Kidney epithelial cell (primary cell): Measurements from ENCODE around the gene SCAF8. TPM values are rescaled to one million over a fixed set of nuclear protein-coding genes. Genes with fewer than 3 reads are reported as not detected.

Source experiments
- DNase-seq: peaks from one replicate; pipeline ENCODE4 v3.0.0-alpha.2; 2010; ENCODE audit warnings: low read depth
- H3K27me3 ChIP-seq: 2 replicates; pipeline ENCODE4 v1.6.0; 2011; ENCODE audit warnings: low read length; ENCODE audit not compliant: control insufficient read depth, insufficient read depth
- H3K36me3 ChIP-seq: 2 replicates; pipeline ENCODE4 v1.5.1; 2011; ENCODE audit warnings: low read length; ENCODE audit not compliant: control insufficient read depth, insufficient read depth
- H3K4me3 ChIP-seq: 2 replicates; pipeline ENCODE4 v1.5.1; 2011; ENCODE audit warnings: low read depth, mild to moderate bottlenecking, control low read depth, low read length
- CTCF ChIP-seq: IDR thresholded peaks from 2 replicates; pipeline ENCODE4 v1.5.1; 2011; ENCODE audit warnings: mild to moderate bottlenecking, moderate library complexity, low read length, control low read depth, inconsistent platforms; ENCODE audit not compliant: insufficient read depth, poor library complexity, severe bottlenecking
- total RNA-seq: library from RNA; depleted of rRNA; stranded (reverse); fragments of >200 nt; gene quantifications from 2 replicates; pipeline ENCODE4 v1.2.3, GENCODE V29; 2015

The SCAF8 gene
- total RNA-seq, 1 donor from 2014 or later = 40.9 TPM

- H3K4me3 ChIP-seq = no peak overlapping the region
- H3K36me3 ChIP-seq = peaks cover 1% of the 10 kb centered on the region
- no peak for DNase-seq
- TF ChIP-seq CTCF = no peak
- H3K27me3 ChIP-seq = no peaks in the 10 kb centered on the region
Measured at GRCh38 chr6:154857529-154857928, 124.3 kb downstream of the SCAF8 start.

DNA sequence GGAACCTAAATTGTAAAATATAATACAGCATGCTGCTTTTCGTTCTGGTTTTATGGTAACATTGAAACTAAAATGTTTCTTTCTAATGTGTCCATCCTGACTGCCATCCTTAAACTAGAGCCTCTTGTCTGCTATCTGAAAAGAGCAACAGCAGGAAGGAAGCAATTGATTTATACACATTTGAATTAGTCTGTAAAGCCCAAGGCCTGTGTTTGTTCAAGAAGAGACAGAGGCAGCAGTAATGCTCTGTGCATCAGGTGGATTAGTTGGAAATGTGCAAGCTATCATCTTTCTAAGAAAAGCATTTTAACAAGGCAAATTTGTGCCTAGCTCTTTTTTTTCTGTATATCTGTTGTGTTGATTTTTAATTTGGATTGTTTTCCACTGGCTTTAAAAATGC lies 128.6 kb downstream of the SCAF8 start:
- Histone ChIP-seq H3K27me3 (no peaks in the 10 kb centered on the region), H3K4me3 (no peak overlapping the region), H3K36me3 (no peaks in the 10 kb centered on the region)
- TF ChIP-seq CTCF = no peak
- no peak for DNase-seq

- Histone ChIP-seq H3K27me3 (no peaks in the 10 kb centered on the region), H3K4me3 (no peak overlapping the region), H3K36me3 (no peaks in the 10 kb centered on the region)
- no peak for DNase-seq
- TF ChIP-seq CTCF = no peak
Measured at GRCh38 chr6:154862536-154862935, 129.3 kb downstream of the SCAF8 start.

GRCh38 chr6:154864066-154864430 lies 130.8 kb downstream of the SCAF8 start:
- H3K4me3 ChIP-seq = no peak overlapping the region
- no peak for TF ChIP-seq CTCF
- DNase-seq = no peak

GRCh38 chr6:154865291-154865690 lies 132.1 kb downstream of the SCAF8 start:
- no peak for TF ChIP-seq CTCF
- DNase-seq = no peak

More at GRCh38 chr6:154864066-154864430, 130.8 kb downstream of the SCAF8 start:
- no peaks in the 10 kb centered on the region for H3K27me3 ChIP-seq
- H3K36me3 ChIP-seq = no peaks in the 10 kb centered on the region

GRCh38 chr6:154868143-154868594 lies 135.0 kb downstream of the SCAF8 start:
- H3K27me3 ChIP-seq = no peaks in the 10 kb centered on the region
- no peaks in the 10 kb centered on the region for H3K36me3 ChIP-seq
- peak; percentile 72 for TF ChIP-seq CTCF
- DNase-seq = no peak
- H3K4me3 ChIP-seq = no peak overlapping the region

More at GRCh38 chr6:154865291-154865690, 132.1 kb downstream of the SCAF8 start:
- H3K36me3 ChIP-seq = no peaks in the 10 kb centered on the region
- H3K4me3 ChIP-seq = no peak overlapping the region
- H3K27me3 ChIP-seq = no peaks in the 10 kb centered on the region
